GM19193 (cell line): ENCODE measurements around the gene NR3C2.

Experiments
- POLR2A ChIP-seq: IDR thresholded peaks from 4 replicates; pipeline ENCODE4 v1.6.1; 2011; ENCODE audit not compliant: insufficient read depth, insufficient read length; ENCODE audit errors: extremely low read depth

The NR3C2 gene

DNA sequence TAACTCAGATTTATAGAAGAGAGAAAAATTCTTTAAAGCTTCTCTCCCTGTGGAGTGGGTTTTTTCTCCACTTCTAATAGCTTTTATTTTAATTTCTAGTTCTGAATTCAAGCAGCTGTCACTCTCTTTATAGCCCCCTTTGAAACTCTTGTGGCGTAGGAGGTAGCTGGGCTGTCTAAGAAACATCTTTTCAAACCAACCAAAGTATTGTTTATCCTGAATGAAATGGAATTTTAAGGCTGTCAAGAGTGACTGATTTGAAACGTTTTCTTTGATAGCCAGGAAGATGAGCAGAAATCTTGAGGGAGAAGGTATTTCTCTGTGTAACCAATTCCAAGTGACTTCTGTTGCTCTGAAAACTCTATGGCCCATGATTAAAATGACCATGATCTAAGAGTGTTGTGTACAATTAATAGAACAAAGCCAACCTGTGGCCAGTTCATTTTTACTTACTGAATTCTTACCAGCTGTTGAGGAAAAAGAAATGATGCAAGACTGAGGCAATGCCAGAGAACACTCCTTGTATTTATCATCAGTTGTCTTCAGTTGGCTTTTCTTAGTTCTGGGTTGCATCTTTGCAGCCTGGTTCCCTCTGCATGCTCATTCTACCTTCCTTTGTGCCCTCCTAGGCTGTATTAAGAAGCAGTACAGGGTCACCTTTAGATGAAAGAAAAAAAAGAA, 411.9 kb downstream of the NR3C2 start:
- no peak for TF ChIP-seq POLR2A

DNA sequence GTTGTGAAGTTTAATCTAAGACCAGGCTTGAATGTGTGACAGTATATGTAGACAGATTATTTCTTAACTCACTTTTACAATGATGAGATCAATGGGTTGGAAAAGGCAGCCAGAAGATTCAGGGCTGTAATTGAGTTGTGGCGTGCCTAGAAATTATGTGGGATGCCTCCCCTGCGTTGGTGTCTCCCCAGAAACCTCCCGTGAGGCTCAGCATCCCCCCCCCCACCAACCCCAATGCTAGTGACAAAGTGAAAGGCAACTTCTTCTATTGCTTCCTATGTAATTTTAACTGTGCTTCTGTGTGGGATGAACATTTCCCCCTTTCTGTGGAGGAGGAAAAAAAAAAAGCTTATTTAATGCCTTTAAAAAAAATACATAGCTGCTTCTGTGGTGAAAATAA, 412.4 kb downstream of the NR3C2 start:
- TF ChIP-seq POLR2A = no peak
